ENCODE data around the gene HCN3.
"Not testable (repeated sequence)": the region's sequence is repeated elsewhere in the genome, so short reads cannot be mapped to it uniquely, and the experiment has no call there.

HCN3 gene

GRCh38 chr1:155285631-155286044 is 8.4 kb downstream of the HCN3 start:
- H3K4me3 ChIP-seq (ENCODE audit: low read depth, low read length): no peak overlapping the region
- no peak for DNase-seq (ENCODE audit: low read depth, low spot score)
- TF ChIP-seq CTCF (IDR thresholded peaks at IDR 0.05; ENCODE audit: insufficient read depth, low read length, missing control alignments): no peak
- POLR2A ChIA-PET: no interaction called here
- CTCF ChIA-PET: interaction anchor here (0.9 to 1.6 kb wide), 3 partner anchors 9 to 35 kb away, joined by 3 to 4 read pairs (median 4); partner anchors contain the start of gene HCN3

GRCh38 chr1:155286544-155286943 is 9.3 kb downstream of the HCN3 start:
- DNase-seq (ENCODE audit: low read depth, low spot score): no peak
- ChIA-PET CTCF (interaction anchor here (1.5 to 1.6 kb wide), 2 partner anchors 10 to 21 kb away, joined by 3 to 4 read pairs; partner anchors contain the start of gene HCN3), POLR2A (no interaction called here)
- TF ChIP-seq CTCF (IDR thresholded peaks at IDR 0.05; ENCODE audit: insufficient read depth, low read length, missing control alignments): no peak
- no peak overlapping the region for H3K4me3 ChIP-seq (ENCODE audit: low read depth, low read length)

GRCh38 chr1:155287987-155288543 is 10.8 kb downstream of the HCN3 start:
- TF ChIP-seq CTCF (IDR thresholded peaks at IDR 0.05; ENCODE audit: insufficient read depth, low read length, missing control alignments): no peak
- ChIA-PET POLR2A (no interaction called here), CTCF (no interaction called here)
- DNase-seq (ENCODE audit: low read depth, low spot score): no peak
- H3K4me3 ChIP-seq (ENCODE audit: low read depth, low read length): no peak overlapping the region

- CTCF ChIA-PET: interaction anchor here (3.3 kb wide), 1 partner anchor 12 kb away, joined by 14 read pairs; no protein-coding TSS in a partner anchor
- DNase-seq (ENCODE audit: low read depth, low spot score); H3K4me3 ChIP-seq (ENCODE audit: low read depth, low read length); POLR2A ChIA-PET: not testable (repeated sequence)
Observed at GRCh38 chr1:155291006-155291405, 13.7 kb downstream of the HCN3 start.

- POLR2A ChIA-PET: no interaction called here
- H3K4me3 ChIP-seq (ENCODE audit: low read depth, low read length): no peak overlapping the region
- CTCF ChIA-PET: interaction anchor here (1.1 to 3.3 kb wide), 5 partner anchors 10 to 42 kb away, joined by 3 to 14 read pairs (median 4); no protein-coding TSS in a partner anchor
- DNase-seq (ENCODE audit: low read depth, low spot score): no peak
- no peak for TF ChIP-seq CTCF (IDR thresholded peaks at IDR 0.05; ENCODE audit: insufficient read depth, low read length, missing control alignments)
Observed at GRCh38 chr1:155293086-155293749, 16.0 kb downstream of the HCN3 start.

DNA sequence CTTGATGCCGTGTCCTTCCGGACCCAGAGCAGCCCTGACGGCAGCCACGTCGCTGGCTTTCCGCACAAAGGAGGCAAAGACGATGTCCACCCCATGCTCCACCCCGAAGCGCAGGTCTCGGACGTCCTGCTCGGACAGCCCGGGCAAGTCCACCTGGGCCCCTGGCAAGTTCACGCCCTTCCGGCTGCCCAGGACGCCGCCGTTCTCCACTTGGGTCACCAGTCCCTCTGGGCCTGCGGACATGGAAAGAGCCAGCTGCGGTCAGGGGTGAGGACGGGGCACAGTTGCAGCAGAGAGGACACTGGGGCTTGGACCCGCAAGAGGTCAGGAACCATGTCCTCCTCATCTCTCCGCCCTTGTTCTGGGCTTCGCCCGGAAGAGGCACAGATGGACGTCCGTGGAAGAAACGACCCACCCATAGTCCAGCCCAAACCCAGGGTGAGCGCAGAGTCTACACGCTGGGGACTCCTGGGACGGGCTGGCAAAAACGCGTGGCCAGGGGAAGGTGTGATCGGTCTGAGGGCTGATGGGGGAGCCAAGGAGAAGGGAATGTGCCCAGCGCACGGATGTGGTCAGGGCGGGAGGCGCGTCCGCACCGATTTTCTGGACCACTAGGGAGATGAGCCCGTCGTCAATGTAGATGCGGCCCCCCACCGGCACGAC is 17.4 kb downstream of the HCN3 start:
- ChIA-PET CTCF (no interaction called here), POLR2A (no interaction called here)
- DNase-seq (ENCODE audit: low read depth, low spot score): no peak
- TF ChIP-seq CTCF (IDR thresholded peaks at IDR 0.05; ENCODE audit: insufficient read depth, low read length, missing control alignments): no peak
- H3K4me3 ChIP-seq (ENCODE audit: low read depth, low read length): no peak overlapping the region
